NCI-H2081 treated with DMSO at 0.1 percent for 48 hours (cell line): ENCODE data around the gene CD302.
"Not testable (repeated sequence)": the region's sequence is repeated elsewhere in the genome, so short reads cannot be mapped to it uniquely, and the experiment has no call there.

Source experiments
- DNase-seq: peaks from one replicate; lab custom pipeline; 2025; lab: John Stamatoyannopoulos, UW

The CD302 gene, protein sequence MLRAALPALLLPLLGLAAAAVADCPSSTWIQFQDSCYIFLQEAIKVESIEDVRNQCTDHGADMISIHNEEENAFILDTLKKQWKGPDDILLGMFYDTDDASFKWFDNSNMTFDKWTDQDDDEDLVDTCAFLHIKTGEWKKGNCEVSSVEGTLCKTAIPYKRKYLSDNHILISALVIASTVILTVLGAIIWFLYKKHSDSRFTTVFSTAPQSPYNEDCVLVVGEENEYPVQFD

GRCh38 chr2:159797543-159798375 lies at the start of gene CD302:
Gene CD302 (minus strand): TSS chr2:159798208. CDS start chr2:159798198, 10 bp downstream.
- no peak for DNase-seq

DNA sequence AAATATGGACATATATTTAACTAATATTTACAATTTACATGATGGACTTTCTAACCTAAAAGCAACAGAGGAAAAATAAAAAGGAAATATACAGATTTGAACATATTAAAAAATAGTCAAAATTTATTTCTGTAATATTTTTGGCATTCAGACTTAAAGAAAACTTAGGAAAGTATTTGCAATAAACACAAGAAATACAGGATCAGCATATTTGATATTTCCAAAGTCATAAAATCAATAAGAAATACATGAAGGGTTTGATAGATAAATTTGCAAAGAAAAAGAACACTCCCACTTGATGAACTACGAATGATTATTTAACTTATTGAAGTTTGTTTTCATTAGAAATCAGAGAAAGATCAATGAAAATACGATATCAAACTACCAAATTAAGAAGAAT lies 48.6 kb upstream of the CD302 start:
- no peak for DNase-seq

DNA sequence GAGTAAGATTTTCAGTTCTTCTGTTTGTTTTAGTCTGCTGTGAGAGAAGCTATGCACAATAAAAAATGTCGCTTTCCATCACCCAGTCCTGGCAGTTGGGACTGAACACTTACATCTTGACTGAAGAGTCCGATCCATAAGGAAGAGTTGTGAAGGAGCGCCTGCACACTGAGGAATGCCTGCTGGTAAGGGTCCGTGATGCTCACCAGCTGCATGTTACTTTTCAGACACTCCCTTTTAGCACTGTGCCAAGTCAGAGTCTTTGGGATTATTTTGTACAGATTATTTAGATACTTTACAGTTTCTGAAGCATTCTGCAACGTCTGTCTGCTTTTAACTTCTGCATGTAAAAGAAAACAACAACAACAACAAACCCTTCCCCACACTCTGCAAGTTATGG lies 42.6 kb upstream of the CD302 start:
- DNase-seq = no peak

GRCh38 chr2:159832858-159833257 lies 34.9 kb upstream of the CD302 start:
- no peak for DNase-seq

- no peak for DNase-seq
Measured at GRCh38 chr2:159832026-159832425, 34.0 kb upstream of the CD302 start.

DNA sequence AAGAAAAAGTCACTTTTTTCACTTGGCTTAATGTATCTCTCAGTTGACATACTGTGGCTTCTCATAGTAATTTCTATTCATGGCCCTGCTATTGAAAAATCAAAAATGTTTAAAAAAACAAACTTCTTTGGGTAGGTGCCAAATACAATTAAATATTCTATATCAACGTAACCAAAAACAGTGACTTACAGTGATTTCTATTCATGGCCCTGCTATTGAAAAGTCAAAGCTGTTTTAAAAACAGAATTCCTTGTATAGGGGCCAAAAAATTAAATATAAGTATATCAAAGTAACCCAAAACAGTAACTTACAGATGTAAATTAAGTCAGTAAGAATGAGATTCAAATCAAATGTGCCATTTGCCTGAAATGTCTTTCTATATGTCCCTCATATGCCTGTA lies 31.4 kb upstream of the CD302 start:
- DNase-seq = no peak

DNA sequence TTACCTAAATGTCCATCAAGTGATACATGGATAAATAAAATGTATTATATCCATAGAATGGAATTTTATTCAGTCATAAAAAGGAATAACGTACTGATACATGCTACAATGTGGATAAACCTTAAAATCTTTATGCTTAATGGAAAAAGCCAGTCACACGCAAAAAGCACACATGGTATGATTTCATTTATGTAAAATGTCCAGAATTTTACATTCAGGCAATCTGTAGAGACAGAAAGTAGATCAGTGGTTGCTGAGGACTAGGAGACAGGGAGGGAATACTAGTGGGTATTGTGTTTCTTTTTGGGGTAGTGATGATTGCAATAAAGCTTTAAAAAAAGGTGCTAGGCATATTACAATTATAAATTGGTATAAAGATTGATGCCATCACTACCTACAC lies 30.7 kb upstream of the CD302 start:
- DNase-seq = no peak

- not testable (repeated sequence) for DNase-seq
Measured at GRCh38 chr2:159822478-159822833, 24.4 kb upstream of the CD302 start.

DNA sequence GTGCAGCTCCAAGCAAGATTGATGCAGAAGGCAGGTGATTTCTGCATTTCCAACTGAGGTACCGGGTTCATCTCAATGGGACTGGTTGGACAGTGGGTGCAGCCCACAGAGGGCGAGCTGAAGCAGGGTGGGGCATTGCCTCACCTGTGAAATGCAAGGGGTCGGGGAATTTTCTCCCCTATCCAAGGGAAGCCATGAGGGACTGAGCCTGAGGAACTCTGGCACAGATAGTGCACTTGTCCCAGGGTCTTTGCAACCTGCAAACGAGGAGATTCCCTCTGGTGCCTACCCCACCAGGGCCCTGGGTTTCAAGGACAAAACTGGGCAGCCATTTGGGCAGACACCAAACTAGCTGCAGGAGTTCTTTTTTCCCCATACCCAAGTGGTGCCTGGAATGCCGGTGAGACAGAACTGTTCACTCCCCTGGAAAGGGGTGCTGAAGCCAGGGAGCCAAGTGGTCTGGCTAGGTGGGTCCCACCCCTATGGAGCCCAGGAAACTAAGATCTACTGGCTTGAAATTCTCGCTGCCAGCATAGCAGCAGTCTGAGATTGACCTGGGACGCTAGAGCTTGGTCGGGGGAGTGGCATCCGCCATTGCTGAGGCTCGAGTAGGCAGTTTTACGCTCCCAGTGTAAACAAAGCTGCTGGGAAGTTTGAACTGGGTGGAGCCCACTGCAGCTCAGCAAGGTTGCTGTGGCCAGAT lies 23.9 kb upstream of the CD302 start:
- not testable (repeated sequence) for DNase-seq

GRCh38 chr2:159818940-159819339 lies 20.9 kb upstream of the CD302 start:
- DNase-seq = no peak

DNA sequence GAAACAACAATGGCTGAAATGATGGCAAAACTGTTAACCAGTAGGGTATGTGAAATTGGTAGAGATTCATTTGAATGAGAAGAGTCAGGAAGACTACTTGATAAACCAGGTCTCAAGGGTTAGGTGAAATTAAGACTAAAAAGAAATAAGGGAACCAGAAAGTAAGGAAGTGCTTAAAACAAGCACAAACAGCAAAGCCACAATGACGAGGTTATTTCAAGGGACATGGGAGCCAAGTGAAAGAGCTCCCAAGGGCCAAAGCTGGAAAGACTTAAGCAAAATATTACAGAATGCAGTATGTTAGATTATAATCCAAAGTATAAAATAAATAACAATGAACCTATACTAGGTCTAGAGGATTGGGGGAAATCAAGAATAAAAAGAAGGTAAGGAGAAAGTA lies 19.3 kb upstream of the CD302 start:
- DNase-seq = no peak

GRCh38 chr2:159811232-159811631 lies 13.2 kb upstream of the CD302 start:
- no peak for DNase-seq

- DNase-seq = no peak
Measured at GRCh38 chr2:159808032-159808425, 10.0 kb upstream of the CD302 start.

DNA sequence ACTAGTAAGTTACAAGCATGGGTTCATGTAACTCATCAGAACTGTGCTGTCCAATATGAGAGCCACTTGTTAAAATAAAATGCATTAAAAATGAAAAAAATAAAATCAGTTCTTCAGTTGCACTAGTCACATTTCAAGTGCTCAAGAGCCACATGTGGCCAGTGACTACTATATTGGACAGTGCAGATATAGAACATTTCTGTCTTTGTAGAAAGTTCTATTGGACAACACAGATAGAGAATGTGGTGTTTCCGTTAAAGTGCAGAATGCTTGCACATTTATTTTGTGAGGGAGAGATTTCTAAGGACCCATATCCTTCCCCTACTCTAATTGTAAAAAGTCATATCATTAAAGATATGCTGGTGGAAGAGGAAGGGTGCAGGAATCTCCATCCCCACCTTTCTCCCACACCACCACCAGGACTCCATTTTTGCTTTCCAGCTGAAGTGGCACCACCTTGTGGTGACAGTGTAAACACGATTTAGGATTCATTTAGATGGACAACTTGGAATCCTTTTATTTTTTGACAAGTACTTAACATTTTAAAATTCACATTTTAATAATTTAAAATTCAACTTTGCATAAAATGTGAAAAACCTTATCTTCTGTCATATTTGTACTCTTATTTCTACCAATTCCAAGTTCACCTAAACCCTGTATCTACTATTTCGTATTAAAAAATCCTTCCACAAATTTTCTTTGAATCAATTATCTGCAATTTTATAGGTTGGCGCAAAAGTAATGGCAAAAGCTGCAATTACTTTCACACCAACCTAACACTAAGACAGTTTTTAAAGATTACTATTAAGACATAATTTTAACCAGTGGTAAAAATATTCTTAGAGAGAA lies 9.4 kb upstream of the CD302 start:
- no peak for DNase-seq

DNA sequence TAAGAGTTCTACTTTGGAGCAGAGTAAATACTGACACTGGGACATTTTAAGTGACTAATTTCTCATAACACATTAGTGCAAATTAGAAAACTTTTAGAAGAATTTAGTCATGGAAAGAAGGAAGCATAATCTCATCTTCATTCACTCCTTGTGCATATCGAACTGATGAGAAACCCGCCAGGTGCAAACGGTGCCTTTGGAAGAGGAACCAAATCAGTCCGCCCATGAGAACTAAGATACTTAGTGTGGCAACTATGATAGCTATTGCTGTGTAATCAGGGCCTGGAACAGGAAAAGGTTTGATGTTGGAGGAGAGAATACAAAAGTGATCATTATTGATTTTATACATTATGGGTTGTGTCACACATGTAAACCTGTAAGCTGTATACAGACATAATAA lies 6.9 kb upstream of the CD302 start:
- no peak for DNase-seq

GRCh38 chr2:159803235-159803962 lies 5.4 kb upstream of the CD302 start:
- no peak for DNase-seq

GRCh38 chr2:159802673-159803072 lies 4.7 kb upstream of the CD302 start:
- DNase-seq = no peak

GRCh38 chr2:159799833-159800232 lies 1.8 kb upstream of the CD302 start:
- DNase-seq = no peak

DNA sequence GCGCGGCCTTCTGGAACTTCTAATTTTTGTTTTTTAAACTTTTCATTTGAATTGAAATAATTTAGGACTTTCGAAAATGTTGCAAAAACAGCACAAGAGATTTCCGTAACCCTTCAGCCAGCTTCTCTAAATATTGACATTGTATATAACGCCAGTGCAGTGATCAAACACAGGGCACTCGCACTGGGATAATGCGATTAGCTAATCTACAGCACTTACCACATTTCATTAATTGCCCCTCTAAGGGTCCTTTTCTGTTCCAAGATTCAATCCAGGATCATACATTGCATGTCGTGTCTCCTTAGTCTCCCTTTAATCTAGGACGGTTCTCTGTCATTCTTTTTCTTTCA lies 343 bp upstream of the CD302 start:
- DNase-seq = no peak

DNA sequence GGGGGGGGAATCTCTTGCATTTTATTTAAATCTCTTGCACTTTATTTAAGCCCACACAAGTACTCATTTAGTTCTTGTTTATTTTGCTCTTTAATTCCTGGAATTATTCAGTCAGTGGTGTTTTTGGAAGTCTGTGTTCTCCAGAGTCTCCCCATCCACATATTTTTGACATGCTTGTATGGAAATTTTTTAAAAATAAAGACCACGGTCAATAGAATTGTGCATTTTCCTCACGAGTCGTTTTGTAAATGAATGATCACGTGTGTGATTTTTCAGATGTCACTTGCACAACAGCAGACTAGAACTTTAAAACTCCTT lies 824 bp downstream of the CD302 start:
- no peak for DNase-seq

DNA sequence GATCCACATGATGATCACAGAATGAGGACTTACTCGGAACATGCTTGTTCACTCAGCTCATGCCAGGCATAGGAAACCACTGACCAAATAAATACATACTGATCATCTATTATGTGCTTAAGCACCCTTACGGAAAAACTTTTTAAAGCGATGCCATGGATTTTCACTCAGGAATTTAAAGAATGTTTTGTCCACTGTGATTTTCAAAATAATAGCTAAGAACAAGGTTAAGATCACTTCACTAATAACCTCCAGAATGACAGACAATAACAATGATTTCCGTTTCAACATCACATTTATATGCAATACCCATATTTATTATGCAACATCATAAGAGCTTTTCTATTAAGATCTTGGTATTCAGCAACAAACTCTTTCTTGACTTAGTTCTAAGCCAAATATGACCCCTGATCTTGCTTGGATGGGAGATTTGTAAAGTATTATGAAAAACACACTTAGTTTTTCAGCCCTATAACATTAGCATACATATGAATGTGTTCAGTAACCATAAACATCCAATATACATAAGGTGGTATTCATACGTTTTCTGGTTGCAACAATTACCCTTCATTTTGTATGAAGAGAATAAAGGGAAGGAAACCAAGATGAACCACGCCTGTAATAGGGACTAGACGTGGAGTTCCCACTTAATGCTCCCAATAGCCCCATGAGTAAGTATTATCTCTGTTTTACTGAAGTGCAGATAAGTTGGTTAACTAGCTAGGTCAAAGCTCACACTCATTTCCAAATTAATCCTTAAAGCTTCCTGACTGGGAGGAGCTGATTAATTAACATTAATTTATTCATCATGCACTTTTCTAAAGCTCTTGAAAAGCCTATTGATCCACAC lies 1.9 kb downstream of the CD302 start:
- DNase-seq = no peak
